ENCODE data around the gene GSE1. TPM values are rescaled to one million over a fixed set of nuclear protein-coding genes. Genes with fewer than 3 reads are reported as not detected.

Gene GSE1
- total and polyA plus RNA-seq, 9 of the 15 experiments (the other 6 are each of a cell fraction or from before 2014, with no cell fraction given): 12.2 to 244 (median 57.9) TPM

DNA sequence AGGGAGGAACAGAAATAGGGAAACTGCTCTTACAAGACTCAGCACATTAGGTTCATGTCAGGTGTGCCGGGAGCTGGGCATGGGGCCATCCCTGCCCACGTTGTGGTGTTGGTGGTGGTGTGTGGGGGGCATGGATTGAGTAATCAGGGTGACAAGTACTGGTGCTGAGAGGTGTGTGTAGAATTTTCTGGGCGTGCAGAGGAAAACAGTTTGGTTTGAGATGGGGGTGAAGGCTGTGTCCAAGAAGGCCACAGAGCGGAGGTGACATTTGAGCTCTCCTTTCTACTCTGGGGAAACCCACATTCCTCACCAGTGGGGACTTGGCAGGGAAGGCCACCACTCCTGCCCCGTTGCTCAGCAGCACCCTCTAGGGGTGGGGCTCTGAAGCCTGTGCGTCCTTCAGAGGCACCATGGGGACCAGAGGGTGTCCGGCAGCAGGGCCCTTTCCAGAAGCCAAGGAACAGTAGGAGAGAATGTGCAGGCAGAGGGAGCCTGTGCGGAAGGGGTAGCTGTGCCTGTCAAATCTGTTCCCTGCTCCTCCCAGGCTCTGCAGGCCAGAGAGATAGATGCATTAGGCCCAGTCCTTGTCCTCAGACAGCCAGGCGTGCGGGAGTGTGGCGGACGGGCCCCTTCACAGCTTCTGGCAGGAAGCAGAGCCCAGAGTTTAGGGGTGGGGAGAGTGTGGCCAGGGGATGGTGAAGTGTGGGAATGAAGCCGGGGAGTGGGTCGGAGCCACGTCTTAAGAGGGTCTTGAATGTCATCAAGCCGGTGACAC is 48.7 kb upstream of the GSE1 start (continued):
- TF ChIP-seq GABPB1 (CRISPR knock-in tag; IDR thresholded peaks at IDR 0.05) (peak; percentile 26; the same call in 1 of the 2 replicates), SMC3 (conservative IDR thresholded peaks at IDR 0.05; ENCODE audit: insufficient read depth, low read depth, low read length) (peak; percentile 4; the same call in 1 of the 2 replicates), ESRRA (IDR thresholded peaks at IDR 0.05; ENCODE audit: borderline replicate concordance, low read depth) (peak; percentile 47; the same call in 1 of the 2 replicates), PHTF2 (CRISPR knock-in tag; IDR thresholded peaks at IDR 0.05) (0 out of 2 replicates have a peak, but pooled peaks have one; percentile 10), PHB2 (IDR thresholded peaks at IDR 0.05; ENCODE audit: low read depth) (peak; percentile 66), PURB (CRISPR knock-in tag; IDR thresholded peaks at IDR 0.05; ENCODE audit: low read depth) (peak; percentile 86; the same call in 1 of the 2 replicates), CBX3 (IDR thresholded peaks at IDR 0.05; ENCODE audit: borderline replicate concordance in 1 of 2, low read length in 2 of 2) (peak in 1 of 2 experiments; percentile 32; a peak in 1 of 3 replicates), ZNF282 (CRISPR knock-in tag; IDR thresholded peaks at IDR 0.05) (no peak), ERF (CRISPR knock-in tag; IDR thresholded peaks at IDR 0.05) (peak; percentile 29; the same call in 1 of the 2 replicates), TEAD1 (CRISPR knock-in tag; IDR thresholded peaks at IDR 0.05) (peak; percentile 54 to 70; a peak in 2 of 4 replicates), ZNF311 (CRISPR knock-in tag; IDR thresholded peaks at IDR 0.05) (peak; percentile 77; the same call in 1 of the 2 replicates), ARID2 (IDR thresholded peaks at IDR 0.05) (no peak), NCOA1 (IDR thresholded peaks at IDR 0.05; ENCODE audit: low read depth) (peak; percentile 33; the same call in 1 of the 2 replicates), MAZ (CRISPR knock-in tag; conservative IDR thresholded peaks at IDR 0.05 in 1 of 2, IDR thresholded peaks at IDR 0.05 in 1 of 2) (peak; percentile 29 to 59; a peak in 3 of 4 replicates)
- TF ChIP-seq, protein P1, sequence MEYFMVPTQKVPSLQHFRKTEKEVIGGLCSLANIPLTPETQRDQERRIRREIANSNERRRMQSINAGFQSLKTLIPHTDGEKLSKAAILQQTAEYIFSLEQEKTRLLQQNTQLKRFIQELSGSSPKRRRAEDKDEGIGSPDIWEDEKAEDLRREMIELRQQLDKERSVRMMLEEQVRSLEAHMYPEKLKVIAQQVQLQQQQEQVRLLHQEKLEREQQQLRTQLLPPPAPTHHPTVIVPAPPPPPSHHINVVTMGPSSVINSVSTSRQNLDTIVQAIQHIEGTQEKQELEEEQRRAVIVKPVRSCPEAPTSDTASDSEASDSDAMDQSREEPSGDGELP (CRISPR knock-in tag; IDR thresholded peaks at IDR 0.05; ENCODE audit: borderline replicate concordance): peak; percentile 60; the same call in 1 of the 2 replicates
- TF ChIP-seq, protein P2, sequence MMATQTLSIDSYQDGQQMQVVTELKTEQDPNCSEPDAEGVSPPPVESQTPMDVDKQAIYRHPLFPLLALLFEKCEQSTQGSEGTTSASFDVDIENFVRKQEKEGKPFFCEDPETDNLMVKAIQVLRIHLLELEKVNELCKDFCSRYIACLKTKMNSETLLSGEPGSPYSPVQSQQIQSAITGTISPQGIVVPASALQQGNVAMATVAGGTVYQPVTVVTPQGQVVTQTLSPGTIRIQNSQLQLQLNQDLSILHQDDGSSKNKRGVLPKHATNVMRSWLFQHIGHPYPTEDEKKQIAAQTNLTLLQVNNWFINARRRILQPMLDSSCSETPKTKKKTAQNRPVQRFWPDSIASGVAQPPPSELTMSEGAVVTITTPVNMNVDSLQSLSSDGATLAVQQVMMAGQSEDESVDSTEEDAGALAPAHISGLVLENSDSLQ (IDR thresholded peaks at IDR 0.05): peak; percentile 24; the same call in 1 of the 2 replicates
- TF ChIP-seq, protein P3, sequence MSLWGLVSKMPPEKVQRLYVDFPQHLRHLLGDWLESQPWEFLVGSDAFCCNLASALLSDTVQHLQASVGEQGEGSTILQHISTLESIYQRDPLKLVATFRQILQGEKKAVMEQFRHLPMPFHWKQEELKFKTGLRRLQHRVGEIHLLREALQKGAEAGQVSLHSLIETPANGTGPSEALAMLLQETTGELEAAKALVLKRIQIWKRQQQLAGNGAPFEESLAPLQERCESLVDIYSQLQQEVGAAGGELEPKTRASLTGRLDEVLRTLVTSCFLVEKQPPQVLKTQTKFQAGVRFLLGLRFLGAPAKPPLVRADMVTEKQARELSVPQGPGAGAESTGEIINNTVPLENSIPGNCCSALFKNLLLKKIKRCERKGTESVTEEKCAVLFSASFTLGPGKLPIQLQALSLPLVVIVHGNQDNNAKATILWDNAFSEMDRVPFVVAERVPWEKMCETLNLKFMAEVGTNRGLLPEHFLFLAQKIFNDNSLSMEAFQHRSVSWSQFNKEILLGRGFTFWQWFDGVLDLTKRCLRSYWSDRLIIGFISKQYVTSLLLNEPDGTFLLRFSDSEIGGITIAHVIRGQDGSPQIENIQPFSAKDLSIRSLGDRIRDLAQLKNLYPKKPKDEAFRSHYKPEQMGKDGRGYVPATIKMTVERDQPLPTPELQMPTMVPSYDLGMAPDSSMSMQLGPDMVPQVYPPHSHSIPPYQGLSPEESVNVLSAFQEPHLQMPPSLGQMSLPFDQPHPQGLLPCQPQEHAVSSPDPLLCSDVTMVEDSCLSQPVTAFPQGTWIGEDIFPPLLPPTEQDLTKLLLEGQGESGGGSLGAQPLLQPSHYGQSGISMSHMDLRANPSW (CRISPR knock-in tag; IDR thresholded peaks at IDR 0.05): no peak; the same call in 1 of the 2 replicates
- TF ChIP-seq, protein P4, sequence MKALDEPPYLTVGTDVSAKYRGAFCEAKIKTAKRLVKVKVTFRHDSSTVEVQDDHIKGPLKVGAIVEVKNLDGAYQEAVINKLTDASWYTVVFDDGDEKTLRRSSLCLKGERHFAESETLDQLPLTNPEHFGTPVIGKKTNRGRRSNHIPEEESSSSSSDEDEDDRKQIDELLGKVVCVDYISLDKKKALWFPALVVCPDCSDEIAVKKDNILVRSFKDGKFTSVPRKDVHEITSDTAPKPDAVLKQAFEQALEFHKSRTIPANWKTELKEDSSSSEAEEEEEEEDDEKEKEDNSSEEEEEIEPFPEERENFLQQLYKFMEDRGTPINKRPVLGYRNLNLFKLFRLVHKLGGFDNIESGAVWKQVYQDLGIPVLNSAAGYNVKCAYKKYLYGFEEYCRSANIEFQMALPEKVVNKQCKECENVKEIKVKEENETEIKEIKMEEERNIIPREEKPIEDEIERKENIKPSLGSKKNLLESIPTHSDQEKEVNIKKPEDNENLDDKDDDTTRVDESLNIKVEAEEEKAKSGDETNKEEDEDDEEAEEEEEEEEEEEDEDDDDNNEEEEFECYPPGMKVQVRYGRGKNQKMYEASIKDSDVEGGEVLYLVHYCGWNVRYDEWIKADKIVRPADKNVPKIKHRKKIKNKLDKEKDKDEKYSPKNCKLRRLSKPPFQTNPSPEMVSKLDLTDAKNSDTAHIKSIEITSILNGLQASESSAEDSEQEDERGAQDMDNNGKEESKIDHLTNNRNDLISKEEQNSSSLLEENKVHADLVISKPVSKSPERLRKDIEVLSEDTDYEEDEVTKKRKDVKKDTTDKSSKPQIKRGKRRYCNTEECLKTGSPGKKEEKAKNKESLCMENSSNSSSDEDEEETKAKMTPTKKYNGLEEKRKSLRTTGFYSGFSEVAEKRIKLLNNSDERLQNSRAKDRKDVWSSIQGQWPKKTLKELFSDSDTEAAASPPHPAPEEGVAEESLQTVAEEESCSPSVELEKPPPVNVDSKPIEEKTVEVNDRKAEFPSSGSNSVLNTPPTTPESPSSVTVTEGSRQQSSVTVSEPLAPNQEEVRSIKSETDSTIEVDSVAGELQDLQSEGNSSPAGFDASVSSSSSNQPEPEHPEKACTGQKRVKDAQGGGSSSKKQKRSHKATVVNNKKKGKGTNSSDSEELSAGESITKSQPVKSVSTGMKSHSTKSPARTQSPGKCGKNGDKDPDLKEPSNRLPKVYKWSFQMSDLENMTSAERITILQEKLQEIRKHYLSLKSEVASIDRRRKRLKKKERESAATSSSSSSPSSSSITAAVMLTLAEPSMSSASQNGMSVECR (CRISPR knock-in tag; IDR thresholded peaks at IDR 0.05): peak; percentile 38; the same call in 1 of the 2 replicates
